Upper lobe of right lung (tissue), 1 donor: ENCODE results near the gene PFKFB3. TPM values are rescaled to one million over a fixed set of nuclear protein-coding genes. Genes with fewer than 3 reads are reported as not detected.

Experiments
- ATAC-seq: fragments of 200-7000 bp; cut with Tn5 transposase; one replicate; pipeline ENCODE4 v1.9.1; 2020; ENCODE audit warnings: mild to moderate bottlenecking, moderate library complexity
- DNase-seq: peaks from one replicate; pipeline ENCODE4 v3.0.0-alpha.2; 2020
- H3K27ac ChIP-seq: fragments of 200-600 bp; one replicate; pipeline ENCODE4 v1.8.0; 2022
- H3K27me3 ChIP-seq: fragments of 200-600 bp; one replicate; pipeline ENCODE4 v1.8.0; 2022; ENCODE audit warnings: mild to moderate bottlenecking
- H3K36me3 ChIP-seq: fragments of 200-600 bp; one replicate; pipeline ENCODE4 v1.8.0; 2022
- H3K4me1 ChIP-seq: fragments of 200-600 bp; one replicate; pipeline ENCODE4 v1.8.0; 2022
- H3K4me3 ChIP-seq: fragments of 200-600 bp; one replicate; pipeline ENCODE4 v1.8.0; 2022; ENCODE audit warnings: mild to moderate bottlenecking
- H3K9me3 ChIP-seq: fragments of 200-600 bp; one replicate; pipeline ENCODE4 v1.8.0; 2022
- CTCF ChIP-seq: fragments of 200-600 bp; IDR thresholded peaks from one replicate; pipeline ENCODE4 v1.8.0; 2022; ENCODE audit warnings: antibody characterized with exemption
- intact Hi-C: fragments of 100-400 bp; cut with DNase I; formaldehyde crosslinking; loops from one replicate; pipeline ENCODE4 v1.11.0; 2022
- total RNA-seq: library from RNA; stranded (reverse); fragmentation: NEBNext Ultra II Directional; extraction: Animal tissue kit (Norgen Biotek cat#: 25700); gene quantifications from one replicate; pipeline ENCODE4 v1.2.1, GENCODE V29; 2021
- donor health status: DM: no; HTN: yes; CAD: no; lungs with severe emphysema.

Gene PFKFB3
- total RNA-seq, 1 donor from 2014 or later = 77.2 TPM

- no peaks in the 10 kb centered on the region for H3K36me3 ChIP-seq
- intact Hi-C loops = no loop called here
- no peak for TF ChIP-seq CTCF
- H3K4me3 ChIP-seq = no peak overlapping the region
- DNase-seq (no peak), ATAC-seq (peak; percentile 14)
- no peaks in the 10 kb centered on the region for H3K27me3 ChIP-seq
- peak overlapping the region; percentile 68 for H3K27ac ChIP-seq
- H3K9me3 ChIP-seq = no peaks in the 10 kb centered on the region
- peaks cover 14% of the 10 kb centered on the region for H3K4me1 ChIP-seq
These were observed 67.5 kb downstream of the PFKFB3 start for GRCh38 chr10:6269953-6270867.

GRCh38 chr10:6270951-6271350 is 68.2 kb downstream of the PFKFB3 start:
- peaks cover 21% of the 10 kb centered on the region for H3K4me1 ChIP-seq
- intact Hi-C loops = no loop called here
- no peak for TF ChIP-seq CTCF
- no peaks in the 10 kb centered on the region for H3K36me3 ChIP-seq
- ATAC-seq = no peak
- no peaks in the 10 kb centered on the region for H3K27me3 ChIP-seq
- peak overlapping the region; percentile 68 for H3K27ac ChIP-seq
- DNase-seq = no peak
- no peaks in the 10 kb centered on the region for H3K9me3 ChIP-seq
- H3K4me3 ChIP-seq = no peak overlapping the region

- intact Hi-C loops = no loop called here
- peaks cover 21% of the 10 kb centered on the region for H3K4me1 ChIP-seq
- no peak for ATAC-seq
These were observed 68.9 kb downstream of the PFKFB3 start for GRCh38 chr10:6271663-6272062.

GRCh38 chr10:6272126-6272525 is 69.4 kb downstream of the PFKFB3 start:
- H3K36me3 ChIP-seq = no peaks in the 10 kb centered on the region
- intact Hi-C loops = no loop called here
- ATAC-seq (no peak), DNase-seq (no peak)
- H3K9me3 ChIP-seq = no peaks in the 10 kb centered on the region
- peak overlapping the region; percentile 68 for H3K27ac ChIP-seq
- H3K4me3 ChIP-seq = no peak overlapping the region
- H3K4me1 ChIP-seq = peaks cover 21% of the 10 kb centered on the region
- TF ChIP-seq CTCF = no peak
- no peaks in the 10 kb centered on the region for H3K27me3 ChIP-seq

More at GRCh38 chr10:6271663-6272062, 68.9 kb downstream of the PFKFB3 start:
- no peak overlapping the region for H3K4me3 ChIP-seq
- no peaks in the 10 kb centered on the region for H3K9me3 ChIP-seq
- H3K27me3 ChIP-seq = no peaks in the 10 kb centered on the region
- H3K27ac ChIP-seq = peak overlapping the region; percentile 68
- no peaks in the 10 kb centered on the region for H3K36me3 ChIP-seq
- no peak for TF ChIP-seq CTCF
- no peak for DNase-seq

- TF ChIP-seq CTCF = no peak
- H3K9me3 ChIP-seq = no peaks in the 10 kb centered on the region
- ATAC-seq (peak; percentile 71), DNase-seq (peak; percentile 68)
- no peaks in the 10 kb centered on the region for H3K36me3 ChIP-seq
- H3K4me1 ChIP-seq = peaks cover 21% of the 10 kb centered on the region
- intact Hi-C loops = no loop called here
- H3K27me3 ChIP-seq = no peaks in the 10 kb centered on the region
- H3K4me3 ChIP-seq = no peak overlapping the region
- H3K27ac ChIP-seq = peak overlapping the region; percentile 86
These were observed 70.6 kb downstream of the PFKFB3 start for GRCh38 chr10:6273351-6273750.
